ENCODE measurements around the gene SREBF2.
"Not testable (repeated sequence)": the region's sequence is repeated elsewhere in the genome, so short reads cannot be mapped to it uniquely, and the experiment has no call there.

Gene SREBF2

GRCh38 chr22:41947424-41948080, 114.6 kb downstream of the SREBF2 start:
- no peak for DNase-seq (ENCODE audit: low read depth)

GRCh38 chr22:41948142-41948541, 115.2 kb downstream of the SREBF2 start:
- DNase-seq (ENCODE audit: low read depth), result no peak

- DNase-seq (ENCODE audit: low read depth), result not testable (repeated sequence)
Measured at GRCh38 chr22:41948928-41949296, 116.0 kb downstream of the SREBF2 start.

DNA sequence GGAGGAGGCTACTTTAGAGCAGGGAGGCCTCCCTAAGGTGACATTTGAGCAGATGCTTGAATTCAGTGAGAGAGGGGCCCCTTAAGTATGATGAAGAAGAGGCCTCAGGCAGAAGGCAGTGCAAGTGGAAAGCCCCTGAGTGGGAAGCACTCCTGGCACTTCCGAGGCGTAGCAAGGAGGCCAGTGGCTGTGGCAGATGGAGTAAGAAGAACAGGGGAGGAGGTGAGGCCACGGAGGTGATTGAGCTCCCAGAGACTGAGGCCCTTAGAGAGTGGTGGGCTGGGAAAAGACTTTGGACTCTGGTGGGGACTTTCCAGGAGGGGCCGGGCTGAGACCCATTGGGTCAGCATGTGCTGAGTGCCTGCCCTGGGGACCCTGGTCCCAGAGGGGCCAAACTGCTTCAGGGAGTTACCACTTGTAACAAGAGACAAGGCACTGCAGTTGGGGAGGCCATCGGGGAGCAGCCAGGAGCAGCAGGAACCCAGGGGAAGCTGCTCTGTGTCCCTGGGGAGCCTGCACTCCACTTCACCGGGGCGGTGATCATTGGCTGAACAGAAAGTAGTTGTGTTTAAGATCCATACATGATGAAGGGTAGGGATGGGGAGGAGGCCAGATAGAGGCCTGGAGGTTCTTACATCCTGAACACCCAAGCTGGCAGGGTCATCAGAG, 116.5 kb downstream of the SREBF2 start:
- DNase-seq (ENCODE audit: low read depth), result no peak

GRCh38 chr22:41951898-41952474, 119.1 kb downstream of the SREBF2 start, which contains the start of gene SMIM45:
Gene SMIM45 (plus strand): TSS chr22:41952150.
- no peak for DNase-seq (ENCODE audit: low read depth)

GRCh38 chr22:41952713-41953112, 119.8 kb downstream of the SREBF2 start:
- no peak for DNase-seq (ENCODE audit: low read depth)

Measured in non-pigmented ciliary epithelial cell (primary cell).